Measurements from ENCODE around the gene PLAAT4. TPM values are rescaled to one million over a fixed set of nuclear protein-coding genes. Genes with fewer than 3 reads are reported as not detected.

The PLAAT4 gene
- total RNA-seq, 1 experiment from 2014 or later = 3.5 TPM

DNA sequence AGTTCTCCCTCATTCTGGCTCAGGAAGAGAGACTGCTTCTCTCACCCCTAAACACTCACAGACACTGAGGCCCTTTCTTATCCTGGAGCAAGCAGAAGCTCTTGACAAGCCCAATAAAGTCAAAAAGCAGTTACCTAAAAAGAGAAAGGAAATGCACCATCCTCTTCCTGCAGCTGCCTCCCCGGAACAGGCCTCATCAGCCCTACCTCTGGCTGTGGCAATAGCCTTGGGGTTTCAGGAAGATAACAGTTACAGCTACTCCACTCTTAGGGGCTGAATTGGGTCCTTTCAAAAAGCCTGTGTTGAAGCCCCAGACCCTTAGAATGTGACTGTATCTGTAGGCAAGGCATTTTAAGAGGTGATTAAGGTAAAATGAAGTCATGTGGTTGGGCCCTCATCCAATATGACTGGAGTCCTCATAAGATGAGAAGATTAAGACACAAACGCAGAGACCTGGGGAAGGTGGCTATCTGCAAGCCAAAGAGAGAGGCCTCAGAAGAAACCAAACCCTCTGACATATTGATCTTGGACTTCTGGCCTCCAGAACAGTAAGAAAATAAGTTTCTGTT lies 34.3 kb upstream of the PLAAT4 start:
- no peak overlapping the region for H2BK20ac ChIP-seq (ENCODE audit: low read depth, low read length, poor library complexity, severe bottlenecking)
- no peaks in the 10 kb centered on the region for H3K79me1 ChIP-seq (ENCODE audit: insufficient read depth, low read depth, low read length, poor library complexity, severe bottlenecking)
- no peaks in the 10 kb centered on the region for H4K20me1 ChIP-seq (ENCODE audit: control insufficient read depth, insufficient read depth, insufficient read length)
- no peak overlapping the region for H2BK15ac ChIP-seq (ENCODE audit: low read depth, low read length)
- H3K27ac ChIP-seq (ENCODE audit: insufficient read length, low read depth, low read length) = no peak overlapping the region
- no peak overlapping the region for H2AK5ac ChIP-seq (ENCODE audit: insufficient read length, low read length)
- peaks cover 5% of the 10 kb centered on the region for H3K27me3 Mint-ChIP-seq (ENCODE audit: low read depth)
- H4K5ac ChIP-seq (ENCODE audit: insufficient read length, low read depth, low read length) = no peak overlapping the region
- peaks cover 25 to 34% of the 10 kb centered on the region in 2 experiments for H3K9me3 Mint-ChIP-seq
- H3K4me2 ChIP-seq (ENCODE audit: insufficient read depth, insufficient read length, low read length) = no peak overlapping the region
- H3K9me3 ChIP-seq (ENCODE audit: control insufficient read depth, low read depth, low read length) = no peaks in the 10 kb centered on the region
- H3K4ac ChIP-seq (ENCODE audit: low read depth, low read length) = no peak overlapping the region
- peaks cover 54 to 65% of the 10 kb centered on the region in 2 experiments for H3K4me1 Mint-ChIP-seq
- H3K27me3 ChIP-seq (ENCODE audit: insufficient read depth, low read length) = no peaks in the 10 kb centered on the region
- H3T11ph ChIP-seq (ENCODE audit: low read length) = no peak overlapping the region
- H4K8ac ChIP-seq (replicated peaks; ENCODE audit: insufficient read length, low read depth, low read length) = no peak overlapping the region
- H2BK120ac ChIP-seq (ENCODE audit: low read depth, low read length, poor library complexity, severe bottlenecking) = no peak overlapping the region
- TF ChIP-seq, protein P1, sequence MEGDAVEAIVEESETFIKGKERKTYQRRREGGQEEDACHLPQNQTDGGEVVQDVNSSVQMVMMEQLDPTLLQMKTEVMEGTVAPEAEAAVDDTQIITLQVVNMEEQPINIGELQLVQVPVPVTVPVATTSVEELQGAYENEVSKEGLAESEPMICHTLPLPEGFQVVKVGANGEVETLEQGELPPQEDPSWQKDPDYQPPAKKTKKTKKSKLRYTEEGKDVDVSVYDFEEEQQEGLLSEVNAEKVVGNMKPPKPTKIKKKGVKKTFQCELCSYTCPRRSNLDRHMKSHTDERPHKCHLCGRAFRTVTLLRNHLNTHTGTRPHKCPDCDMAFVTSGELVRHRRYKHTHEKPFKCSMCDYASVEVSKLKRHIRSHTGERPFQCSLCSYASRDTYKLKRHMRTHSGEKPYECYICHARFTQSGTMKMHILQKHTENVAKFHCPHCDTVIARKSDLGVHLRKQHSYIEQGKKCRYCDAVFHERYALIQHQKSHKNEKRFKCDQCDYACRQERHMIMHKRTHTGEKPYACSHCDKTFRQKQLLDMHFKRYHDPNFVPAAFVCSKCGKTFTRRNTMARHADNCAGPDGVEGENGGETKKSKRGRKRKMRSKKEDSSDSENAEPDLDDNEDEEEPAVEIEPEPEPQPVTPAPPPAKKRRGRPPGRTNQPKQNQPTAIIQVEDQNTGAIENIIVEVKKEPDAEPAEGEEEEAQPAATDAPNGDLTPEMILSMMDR (conservative IDR thresholded peaks at IDR 0.05) = no peak
- H3K9ac ChIP-seq (ENCODE audit: extremely low read depth, insufficient read length, low read length) = no peak overlapping the region
- H3K14ac ChIP-seq (ENCODE audit: insufficient read depth, low read length) = no peak overlapping the region
- no peak overlapping the region for H3K4me3 Mint-ChIP-seq
- peaks cover 9% of the 10 kb centered on the region; the same call in 1 of the 2 replicates for H3K4me1 ChIP-seq (ENCODE audit: insufficient read depth, low read length)
- no peak for DNase-seq
- H3K18ac ChIP-seq (ENCODE audit: insufficient read length, low read depth, low read length) = no peak overlapping the region
- H2AFZ ChIP-seq (ENCODE audit: low read length) = no peak overlapping the region
- no peak overlapping the region for H2BK5ac ChIP-seq (ENCODE audit: insufficient read length, low read length)
- WGBS (ENCODE audit: extremely low coverage, insufficient read length, low lambda C conversion rate) = no CpG with 5 or more reads among the region's 2 CpGs
- no peak overlapping the region for H4K91ac ChIP-seq (ENCODE audit: insufficient read length, low read depth, low read length)
- H3K56ac ChIP-seq (ENCODE audit: insufficient read length, low read depth, low read length) = no peak overlapping the region
- no peak overlapping the region for H2BK12ac ChIP-seq (ENCODE audit: insufficient read length, low read depth, low read length)
- H3K23me2 ChIP-seq (ENCODE audit: insufficient read length, low read depth, low read length, poor library complexity, severe bottlenecking) = no peaks in the 10 kb centered on the region
- H3K27ac Mint-ChIP-seq = no peak overlapping the region
- H3K23ac ChIP-seq (ENCODE audit: insufficient read length, low read depth, low read length) = no peak overlapping the region
- peaks cover 16 to 34% (median 25%) of the 10 kb centered on the region in 3 experiments for H3K36me3 Mint-ChIP-seq (ENCODE audit: insufficient read depth in 1 of 3, low read depth in 3 of 3)
- H3K79me2 ChIP-seq (ENCODE audit: insufficient read depth, low read length) = no peaks in the 10 kb centered on the region

All from H9 (cell line).